Stimulated activated CD8-positive, alpha-beta memory T cell treated with anti-CD3 and anti-CD28 coated beads, Interleukin-4, amount 100 ng/mL, for 4 hours (primary cell): ENCODE results near the gene ARMH3.

Source experiments
- DNase-seq, 2 donors: peaks; one replicate each; pipeline ENCODE4 v3.0.0-alpha.2; 2020; ENCODE audit warnings: low read depth in 2 of 2, low spot score in 1 of 2

ARMH3 gene

DNA sequence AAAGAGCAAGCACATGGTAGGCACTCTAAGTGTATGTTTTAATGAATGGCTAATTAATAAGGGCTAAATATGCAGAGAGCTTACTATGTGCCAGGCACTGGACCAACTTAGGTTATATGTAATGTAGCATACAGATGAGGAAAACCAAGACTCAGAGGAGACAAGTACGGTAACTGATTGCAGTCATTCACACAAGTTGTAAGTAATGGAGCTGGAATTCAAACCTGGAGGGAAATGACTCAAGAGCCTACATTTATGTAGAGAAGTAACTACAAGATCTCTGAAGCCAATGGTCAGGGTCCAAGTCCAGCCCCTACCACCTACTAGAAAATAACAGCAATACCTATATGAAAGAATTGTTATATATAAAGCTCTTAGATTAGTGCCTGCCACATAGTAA, 115.1 kb downstream of the ARMH3 start:
- no peak for DNase-seq

DNA sequence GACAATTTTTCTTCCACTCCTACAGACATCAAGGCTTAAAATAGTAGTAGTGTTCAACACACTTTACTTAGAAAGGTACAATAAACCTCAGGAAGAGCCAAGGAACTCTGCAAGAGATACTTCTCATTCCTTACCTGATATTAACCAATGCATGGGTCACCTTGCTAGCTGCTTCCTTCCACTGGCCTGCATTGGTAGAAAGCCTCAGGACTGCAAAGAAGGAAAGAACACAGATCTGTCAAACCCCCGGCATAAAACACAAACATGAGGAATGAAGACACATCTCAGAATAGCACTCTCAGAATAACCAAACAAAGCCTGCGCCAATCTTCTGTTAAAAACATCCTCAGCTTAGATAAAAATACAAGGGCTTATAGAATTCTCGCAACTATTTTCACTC, 116.2 kb downstream of the ARMH3 start:
- DNase-seq: no peak

DNA sequence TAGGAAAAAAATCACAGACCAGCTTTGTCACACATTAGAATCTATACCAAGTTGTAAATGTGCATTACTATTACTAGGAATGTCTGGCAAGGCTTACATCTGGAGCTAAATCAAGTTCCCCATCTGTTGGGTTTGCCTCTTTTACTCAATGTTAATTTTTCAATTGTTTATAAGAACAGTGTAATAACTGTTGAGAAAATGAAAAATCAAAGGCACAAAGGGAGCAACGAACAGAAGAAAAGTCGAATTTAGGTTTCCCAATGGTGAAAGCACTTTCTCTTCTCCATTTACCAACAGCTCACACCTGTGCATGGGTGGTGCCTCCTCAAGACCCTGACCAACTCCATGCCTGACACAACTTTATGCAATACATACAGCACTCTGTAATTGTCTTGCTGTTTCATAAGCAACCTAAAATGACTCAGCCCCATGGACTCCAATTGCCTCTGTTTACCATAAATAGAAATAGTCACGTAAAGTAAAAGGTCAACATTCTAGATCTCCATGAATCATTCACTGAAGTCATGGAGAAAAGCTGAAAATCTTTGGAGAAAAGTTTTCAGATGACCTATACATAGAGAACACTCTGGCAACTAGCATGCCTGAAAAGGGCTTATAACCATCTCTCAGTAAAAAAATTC, 116.8 kb downstream of the ARMH3 start:
- DNase-seq: no peak

DNA sequence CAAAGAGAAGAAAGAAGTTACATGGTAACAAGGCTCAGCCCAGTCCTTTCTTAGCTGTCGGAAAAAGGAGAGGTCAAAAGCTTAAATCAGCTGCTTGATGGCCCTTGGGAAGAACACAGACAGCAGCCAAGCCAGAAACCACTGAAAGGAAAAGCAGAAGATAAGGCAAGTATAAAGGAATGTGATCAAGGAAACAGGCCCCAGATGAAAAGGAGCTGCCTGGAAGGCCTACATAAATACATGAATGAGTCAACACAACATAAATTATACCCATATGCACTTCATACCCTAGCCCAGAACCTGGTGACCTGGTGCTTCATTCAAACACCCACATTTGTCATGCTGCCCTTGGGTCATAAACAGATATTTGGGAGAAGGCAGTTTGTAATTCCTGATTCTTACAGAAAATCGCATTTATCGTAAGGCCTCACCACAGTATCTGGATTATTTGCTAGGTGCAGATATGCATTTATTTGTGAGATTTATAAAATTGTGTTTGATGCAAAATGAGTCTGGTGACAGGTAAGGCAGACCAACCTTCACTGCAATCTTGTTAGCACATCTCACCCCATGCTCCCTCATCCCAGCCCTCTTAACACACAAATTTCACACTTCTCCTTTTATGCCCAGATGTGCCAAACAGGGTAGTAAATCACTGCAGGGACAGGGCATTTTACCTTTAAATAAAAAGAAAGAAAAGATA, 117.5 kb downstream of the ARMH3 start:
- no peak for DNase-seq

DNA sequence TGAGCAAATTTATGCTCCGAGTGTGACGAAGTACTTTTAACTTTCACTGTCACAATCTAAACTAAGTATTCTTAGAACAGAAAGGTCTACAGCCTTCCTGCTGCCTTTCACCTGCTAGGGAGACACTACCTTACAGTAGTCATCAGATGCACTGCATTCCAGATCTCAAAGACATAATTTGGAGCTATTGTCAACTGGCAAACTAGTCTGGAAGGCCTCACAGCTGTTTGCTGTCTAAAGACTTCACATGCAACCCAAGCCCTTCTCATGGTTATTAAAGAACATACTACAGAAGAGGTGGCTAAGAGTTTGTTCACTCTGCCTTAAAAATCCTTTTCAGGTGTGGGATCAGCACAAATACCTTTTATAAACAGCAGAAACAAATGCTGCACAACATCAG, 120.5 kb downstream of the ARMH3 start:
- no peak for DNase-seq

DNA sequence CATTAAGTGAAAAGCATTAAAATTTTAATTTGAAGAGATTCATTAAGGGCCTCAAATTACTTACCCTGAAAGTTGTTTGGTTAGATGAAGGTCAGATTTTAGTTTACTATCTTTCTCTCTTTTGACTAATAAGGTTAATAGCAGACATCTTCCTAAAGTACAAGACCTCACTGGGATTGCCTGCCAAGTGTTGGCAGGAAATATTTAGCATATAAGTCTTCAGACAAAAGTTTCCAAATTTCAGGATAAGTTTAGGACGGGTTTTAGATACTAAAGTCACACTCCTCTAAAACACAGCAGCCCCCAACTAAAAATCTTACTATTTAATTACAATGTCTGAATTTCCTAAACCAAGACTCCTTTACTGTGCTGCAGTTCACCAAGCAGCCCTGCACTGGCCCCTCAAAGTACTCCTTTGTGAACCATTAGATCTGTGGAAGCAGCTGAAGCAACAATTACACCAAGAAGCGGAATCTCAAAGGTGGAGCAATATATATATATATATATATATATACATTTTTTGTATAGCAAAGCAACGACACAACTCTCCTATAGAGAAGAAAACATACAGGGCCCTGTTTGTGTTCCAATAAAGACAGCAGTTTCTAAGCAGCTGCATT, 121.2 kb downstream of the ARMH3 start:
- DNase-seq: no peak

DNA sequence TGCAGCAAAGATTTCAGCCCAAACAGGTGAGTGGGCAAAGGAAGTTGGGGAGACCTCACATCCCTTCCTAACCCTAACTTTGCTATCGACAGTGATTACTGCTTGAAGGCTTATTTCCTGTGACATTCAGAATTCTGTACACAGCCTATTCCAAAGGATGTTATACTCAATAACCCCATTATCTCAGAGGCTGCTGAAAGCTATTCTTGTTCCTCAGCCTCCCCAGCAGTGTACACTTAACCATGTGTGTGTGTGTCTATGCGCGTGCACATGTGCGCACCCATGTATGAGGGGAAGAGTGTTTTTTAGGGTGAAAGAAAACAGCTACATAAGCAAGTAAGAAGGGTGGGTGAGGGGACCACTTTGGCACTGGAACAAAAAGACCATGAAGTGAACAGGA, 122.0 kb downstream of the ARMH3 start:
- DNase-seq: no peak

DNA sequence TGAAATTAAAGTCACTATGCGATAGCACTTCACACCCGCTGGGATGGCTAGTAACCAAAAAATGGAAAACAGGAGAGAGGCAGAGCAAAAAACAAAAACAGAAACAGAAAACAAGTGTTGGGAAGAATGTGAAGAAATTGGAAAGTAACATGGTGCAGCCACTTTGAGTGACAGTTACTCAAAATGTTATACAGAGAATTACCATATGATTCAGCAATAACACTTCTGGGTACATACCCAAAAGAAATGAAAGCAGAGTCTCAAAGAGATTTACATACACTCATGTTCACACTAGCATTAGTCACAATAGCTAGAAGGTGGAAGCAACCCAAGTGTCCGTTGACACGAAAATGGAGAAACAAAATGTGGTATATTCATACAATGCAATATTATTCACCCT, 123.8 kb downstream of the ARMH3 start:
- DNase-seq: no peak

DNA sequence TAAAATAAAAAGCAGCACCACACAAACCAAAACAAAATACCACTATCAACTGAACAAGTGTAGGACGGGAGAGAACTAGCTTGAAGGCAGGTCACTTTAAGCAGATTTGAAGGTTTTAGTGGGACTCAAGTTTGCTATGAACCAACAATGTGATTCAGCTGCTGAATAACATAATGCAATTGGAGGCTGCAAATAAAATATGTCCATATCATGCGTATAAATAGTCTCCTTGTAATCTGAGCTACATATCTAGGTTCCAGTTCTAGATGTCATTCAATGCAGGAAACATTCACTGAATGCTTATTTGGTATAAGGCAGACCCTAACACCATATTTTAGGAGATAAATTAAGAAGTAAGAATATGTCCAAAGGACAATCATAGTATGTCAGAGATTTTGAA, 130.9 kb downstream of the ARMH3 start:
- DNase-seq: no peak

DNA sequence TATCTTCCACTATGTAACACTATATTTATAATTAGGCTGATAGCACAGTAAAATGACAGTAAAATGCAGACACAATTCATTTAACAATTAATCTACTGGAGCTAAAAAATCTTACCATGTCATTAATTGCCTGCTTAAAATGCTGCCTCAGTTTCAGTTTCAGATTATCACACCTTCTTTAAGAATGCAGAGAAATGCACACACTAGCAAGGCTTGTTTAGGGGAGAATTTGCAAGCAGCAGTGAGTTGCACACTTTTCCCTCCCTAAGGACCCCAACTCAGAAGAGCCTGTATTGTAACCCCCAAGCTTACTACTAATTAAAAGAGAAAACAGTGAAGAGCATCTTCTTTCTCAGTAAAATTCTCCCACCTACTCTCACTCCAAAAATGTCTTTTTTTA, 132.7 kb downstream of the ARMH3 start:
- no peak for DNase-seq

DNA sequence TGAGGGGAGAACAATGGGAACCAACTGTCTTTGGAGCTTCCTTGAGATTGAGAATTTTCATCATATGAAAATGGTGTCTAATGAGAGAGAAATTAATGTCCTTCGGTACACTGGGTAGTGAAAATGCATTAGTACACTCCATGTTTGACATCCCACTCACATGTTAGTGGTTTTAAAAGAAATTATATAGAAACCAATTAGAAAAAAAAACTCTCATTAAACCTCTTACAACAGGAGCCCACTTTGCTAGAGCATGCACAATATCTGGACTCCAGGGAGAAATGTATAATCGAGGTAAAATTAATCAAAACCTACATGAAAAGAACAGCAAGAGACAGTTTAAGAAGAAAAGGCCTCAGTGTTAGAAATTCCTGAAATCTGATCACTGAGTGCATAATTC, 133.1 kb downstream of the ARMH3 start:
- DNase-seq: no peak

DNA sequence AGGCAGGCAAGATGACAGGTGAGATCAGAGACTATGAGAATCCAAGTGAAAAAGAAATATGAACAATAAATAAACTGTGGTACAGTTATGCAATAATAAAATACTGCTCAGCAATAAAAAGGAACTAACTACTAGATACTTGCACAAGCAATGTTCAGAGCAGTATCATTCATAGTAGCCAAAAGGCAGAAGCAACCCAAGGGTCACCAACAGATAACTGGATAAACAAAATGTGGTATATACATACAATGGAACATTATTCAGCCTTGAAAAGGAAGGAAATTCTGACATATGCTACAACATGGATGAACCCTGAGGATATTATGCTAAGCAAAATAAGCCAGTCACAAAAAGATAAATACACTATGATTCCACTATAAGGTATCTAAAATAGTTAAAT, 135.4 kb downstream of the ARMH3 start:
- no peak for DNase-seq

DNA sequence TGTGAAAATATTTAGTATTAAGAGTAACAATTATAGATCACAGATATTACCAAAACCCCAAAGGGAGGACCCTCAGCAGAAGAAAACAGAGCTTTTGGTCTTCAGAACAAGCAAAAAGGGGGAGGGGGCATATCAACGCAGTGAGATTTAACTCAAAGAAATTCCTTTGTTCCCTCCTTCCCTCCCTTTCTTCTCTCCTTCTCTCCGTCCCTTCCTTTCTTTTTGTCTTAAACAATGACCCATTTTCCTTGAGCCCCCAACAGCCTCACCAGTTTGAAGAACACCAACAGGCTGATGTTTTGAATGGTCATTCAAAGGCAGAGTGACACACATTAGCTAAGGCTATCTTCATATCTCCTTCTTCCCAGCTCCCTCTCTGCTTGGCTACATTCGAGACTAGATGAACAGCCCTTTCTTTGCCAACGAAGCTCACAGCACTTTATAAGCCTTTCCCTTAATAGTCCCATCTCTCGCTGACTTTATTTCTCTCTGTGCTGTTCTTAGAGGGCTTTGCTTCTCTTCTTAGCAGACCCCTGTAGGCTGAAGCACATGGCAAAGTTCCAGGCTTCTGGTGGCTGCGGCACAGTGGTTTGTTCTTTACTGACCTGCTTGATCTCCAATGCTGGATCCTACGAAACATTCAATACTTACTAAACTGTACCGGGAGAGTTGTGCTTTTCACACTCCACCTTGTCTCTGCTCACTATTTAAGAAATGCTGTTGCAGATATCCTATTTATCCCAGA, 136.8 kb downstream of the ARMH3 start:
- DNase-seq: no peak

DNA sequence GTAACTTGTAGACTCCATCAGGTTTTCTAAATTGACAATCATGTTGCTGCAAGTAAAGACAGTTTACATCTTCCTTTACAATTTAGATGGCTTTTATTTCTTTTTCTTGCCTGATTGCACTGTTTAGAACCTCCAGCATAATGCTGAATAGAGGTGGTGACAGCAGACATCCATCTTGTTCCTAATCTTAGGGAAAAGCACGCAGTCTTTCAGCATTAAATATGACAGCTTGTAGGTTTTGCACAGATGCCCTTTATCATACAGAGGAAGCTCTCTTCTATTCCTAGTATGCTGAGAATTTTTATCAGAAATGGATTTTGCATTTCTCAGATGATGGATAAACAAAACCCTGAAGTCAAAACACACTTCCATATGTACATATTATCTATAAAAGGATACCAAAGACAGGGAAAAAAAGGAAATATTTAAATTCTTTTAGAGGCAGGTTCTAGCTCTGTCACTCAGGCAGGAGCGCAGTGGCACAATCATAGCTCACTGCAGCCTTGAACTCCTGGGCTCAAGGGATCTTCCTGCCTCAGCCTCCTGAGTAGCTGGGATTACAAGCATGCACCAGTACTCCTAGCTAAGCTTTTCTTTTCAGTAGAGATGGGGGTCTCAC, 143.3 kb downstream of the ARMH3 start:
- DNase-seq: no peak

DNA sequence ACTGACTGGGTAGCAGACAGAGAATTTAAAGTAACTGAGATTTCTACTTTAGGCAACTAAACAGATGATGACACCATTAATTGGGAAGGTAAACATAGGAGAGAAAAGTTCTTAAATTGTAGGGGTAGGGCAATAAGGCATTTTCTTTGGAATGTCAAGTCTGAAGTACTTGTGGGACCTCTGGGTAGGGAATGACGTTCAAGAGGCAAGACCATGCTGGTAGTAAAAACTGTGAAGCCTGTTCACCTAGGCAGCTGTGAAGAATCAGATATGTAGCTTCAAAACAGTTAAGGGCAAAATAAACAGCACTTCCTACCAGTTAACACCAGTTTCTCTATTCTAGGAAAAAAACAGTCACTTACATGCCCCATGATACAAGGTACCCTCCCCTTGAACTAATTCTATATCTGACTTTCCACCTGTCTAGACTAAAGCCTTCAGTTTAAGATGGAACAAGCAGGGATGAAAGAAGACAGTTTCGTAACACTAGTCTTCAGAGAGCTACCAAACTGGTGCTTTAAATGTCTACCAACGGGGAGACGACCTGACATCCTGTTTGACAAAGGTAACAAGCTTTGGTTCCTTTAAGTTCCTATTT, 149.3 kb downstream of the ARMH3 start:
- DNase-seq: no peak

DNA sequence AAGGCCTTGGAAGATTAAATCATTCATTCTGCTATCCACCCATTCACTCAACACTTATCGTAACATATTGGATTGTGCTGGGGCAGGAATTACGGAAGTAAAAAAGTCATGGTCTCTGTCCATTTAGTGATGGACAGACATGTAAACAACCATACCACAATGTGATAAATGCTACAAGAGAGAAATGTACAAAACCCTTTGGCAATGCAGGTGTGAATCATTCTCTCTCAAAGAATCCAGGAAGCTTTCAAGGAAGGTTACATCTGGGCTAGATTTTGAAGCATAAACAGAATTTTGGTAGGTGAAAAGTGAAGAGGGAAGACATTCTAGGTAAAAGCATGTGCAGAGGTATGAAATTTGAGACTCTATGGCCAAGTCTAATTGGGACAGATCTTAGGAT, 150.7 kb downstream of the ARMH3 start:
- DNase-seq: no peak

DNA sequence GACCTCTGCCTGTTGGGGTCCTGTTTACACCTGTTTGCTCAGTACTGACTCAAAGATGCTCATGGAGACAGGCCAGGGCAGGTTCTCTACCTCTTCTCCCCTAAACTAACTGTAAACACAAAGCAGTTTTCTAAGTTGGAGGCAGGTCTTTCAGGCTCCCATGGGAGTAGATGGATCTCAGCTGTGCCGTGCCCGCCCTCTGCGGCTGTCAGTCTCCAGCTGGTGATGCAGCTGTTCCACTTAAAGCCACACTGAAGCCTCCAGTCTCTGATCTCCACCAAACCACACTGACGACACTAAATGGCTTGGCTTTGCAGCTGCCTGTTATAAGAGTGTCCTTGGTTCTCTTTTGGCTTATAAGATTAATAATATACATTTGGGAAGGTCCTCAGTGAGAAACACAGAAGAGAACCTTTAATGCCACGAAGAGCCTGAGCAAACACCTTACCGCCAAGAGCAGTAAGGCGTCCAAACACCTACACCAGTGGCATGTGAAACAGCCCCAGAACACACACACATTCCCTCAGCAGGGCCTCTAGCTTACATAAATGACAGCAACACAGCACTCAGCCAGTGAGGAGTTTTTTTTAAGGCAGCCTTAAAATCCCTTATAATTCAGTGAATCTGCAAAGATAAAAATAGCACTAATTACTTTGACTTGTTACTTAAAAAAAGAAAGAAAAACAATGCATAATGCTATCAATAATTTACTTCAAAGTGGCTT, 152.0 kb downstream of the ARMH3 start:
- DNase-seq: no peak

DNA sequence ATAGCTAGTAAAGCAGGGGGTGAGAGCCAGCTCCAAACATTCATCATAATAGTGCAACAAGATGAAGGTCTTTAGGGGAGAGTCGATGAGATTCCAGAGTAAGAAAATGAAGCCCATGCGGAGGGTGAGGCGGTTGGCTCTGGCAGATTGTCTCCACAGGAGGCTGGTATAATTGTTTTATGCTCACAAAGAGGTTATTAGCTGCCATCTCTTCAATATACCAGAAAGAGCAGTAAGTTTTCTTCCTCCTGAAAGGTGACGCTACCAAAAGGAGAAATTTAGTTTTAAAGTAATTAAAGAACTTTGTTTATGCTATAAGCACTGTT, 153.2 kb downstream of the ARMH3 start:
- no peak for DNase-seq

DNA sequence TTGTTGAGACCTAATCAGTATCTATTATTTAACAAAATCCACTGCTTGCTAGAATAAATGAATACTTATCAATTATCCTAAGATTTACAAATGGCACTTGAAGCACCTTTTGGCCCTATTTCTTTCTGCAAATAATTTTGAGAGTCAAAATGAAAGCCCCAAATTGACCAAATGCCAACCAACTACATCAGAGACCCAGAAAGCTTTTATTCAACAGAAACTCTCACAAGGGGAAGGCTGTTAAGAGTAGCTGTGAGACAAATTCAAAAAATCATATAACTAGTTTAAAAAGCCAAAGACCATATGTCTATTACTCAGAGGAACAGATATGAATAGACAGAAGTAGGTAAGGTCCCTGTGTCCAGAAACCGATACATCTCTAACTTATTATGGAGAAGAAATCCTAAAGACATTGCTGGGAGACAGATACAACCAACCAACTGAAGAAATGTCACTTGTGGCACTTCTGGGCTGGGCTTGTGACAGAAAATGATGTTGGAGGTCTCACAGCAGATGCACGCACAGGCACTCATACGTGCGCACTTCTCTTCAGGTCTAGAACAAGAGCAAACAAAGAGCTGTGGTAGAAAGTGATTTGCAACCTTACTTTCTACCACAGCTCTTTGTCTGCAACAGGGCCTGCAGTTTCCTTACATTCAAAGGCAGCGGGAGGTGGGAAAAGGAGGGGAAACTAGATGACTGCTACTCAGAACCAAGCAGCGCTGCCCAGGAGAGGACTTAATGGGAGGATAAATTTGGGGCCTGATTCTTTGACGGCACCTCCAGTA, 153.7 kb downstream of the ARMH3 start:
- no peak for DNase-seq

DNA sequence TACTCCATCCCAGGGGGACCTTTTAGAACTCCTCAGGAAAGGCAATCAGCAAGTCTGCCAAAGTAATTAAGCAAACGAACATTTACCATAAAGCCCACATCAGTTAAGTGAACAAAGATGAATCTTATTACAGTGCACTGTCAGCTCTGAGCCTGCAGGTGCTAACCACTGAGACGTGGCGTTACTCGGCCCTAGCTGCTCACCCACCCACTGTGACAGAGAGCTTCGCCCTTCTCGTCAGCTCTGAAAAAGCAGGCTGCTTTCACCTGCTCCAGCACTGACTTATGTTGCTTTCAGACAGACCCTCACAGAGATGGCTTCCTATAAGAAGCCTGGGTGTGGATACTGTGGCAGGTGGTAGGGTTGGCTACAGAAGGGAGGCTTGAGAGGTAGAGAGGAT, 154.6 kb downstream of the ARMH3 start:
- no peak for DNase-seq
